NCI-H146 (cell line): ENCODE measurements around the gene HNRNPM.

Experiments used
- DNase-seq: peaks from one replicate; lab custom pipeline; 2025; lab: John Stamatoyannopoulos, UW

Gene HNRNPM

DNA sequence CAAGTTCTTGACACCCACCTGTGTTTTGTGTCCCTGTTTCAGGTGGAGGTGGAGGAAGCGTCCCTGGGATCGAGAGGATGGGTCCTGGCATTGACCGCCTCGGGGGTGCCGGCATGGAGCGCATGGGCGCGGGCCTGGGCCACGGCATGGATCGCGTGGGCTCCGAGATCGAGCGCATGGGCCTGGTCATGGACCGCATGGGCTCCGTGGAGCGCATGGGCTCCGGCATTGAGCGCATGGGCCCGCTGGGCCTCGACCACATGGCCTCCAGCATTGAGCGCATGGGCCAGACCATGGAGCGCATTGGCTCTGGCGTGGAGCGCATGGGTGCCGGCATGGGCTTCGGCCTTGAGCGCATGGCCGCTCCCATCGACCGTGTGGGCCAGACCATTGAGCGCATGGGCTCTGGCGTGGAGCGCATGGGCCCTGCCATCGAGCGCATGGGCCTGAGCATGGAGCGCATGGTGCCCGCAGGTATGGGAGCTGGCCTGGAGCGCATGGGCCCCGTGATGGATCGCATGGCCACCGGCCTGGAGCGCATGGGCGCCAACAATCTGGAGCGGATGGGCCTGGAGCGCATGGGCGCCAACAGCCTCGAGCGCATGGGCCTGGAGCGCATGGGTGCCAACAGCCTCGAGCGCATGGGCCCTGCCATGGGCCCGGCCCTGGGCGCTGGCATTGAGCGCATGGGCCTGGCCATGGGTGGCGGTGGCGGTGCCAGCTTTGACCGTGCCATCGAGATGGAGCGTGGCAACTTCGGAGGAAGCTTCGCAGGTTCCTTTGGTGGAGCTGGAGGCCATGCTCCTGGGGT lies 41.0 kb downstream of the HNRNPM start:
- DNase-seq, result no peak

DNA sequence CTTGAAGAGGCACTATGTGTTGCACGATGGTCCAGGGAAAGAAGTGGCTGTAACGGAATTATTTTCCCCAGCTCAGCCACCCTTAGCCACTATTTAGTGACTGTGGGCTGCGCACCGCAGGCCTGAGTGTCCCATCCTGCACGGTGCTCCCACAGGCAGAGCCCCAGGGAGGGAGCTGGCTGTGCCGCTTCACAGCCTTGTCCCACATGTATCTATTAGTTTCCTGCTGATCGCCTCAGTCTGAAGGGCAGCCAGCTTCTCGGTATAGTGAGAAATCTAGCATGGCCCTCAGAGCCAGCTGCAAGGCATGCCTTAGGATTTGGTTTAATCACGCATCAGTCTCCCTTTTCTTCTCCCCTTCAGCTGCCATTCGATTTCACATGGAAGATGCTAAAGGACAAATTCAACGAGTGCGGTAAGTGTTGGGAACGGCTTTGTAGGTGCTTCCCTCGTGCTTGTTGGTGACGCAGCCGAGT lies 41.9 kb downstream of the HNRNPM start:
- DNase-seq, result no peak

DNA sequence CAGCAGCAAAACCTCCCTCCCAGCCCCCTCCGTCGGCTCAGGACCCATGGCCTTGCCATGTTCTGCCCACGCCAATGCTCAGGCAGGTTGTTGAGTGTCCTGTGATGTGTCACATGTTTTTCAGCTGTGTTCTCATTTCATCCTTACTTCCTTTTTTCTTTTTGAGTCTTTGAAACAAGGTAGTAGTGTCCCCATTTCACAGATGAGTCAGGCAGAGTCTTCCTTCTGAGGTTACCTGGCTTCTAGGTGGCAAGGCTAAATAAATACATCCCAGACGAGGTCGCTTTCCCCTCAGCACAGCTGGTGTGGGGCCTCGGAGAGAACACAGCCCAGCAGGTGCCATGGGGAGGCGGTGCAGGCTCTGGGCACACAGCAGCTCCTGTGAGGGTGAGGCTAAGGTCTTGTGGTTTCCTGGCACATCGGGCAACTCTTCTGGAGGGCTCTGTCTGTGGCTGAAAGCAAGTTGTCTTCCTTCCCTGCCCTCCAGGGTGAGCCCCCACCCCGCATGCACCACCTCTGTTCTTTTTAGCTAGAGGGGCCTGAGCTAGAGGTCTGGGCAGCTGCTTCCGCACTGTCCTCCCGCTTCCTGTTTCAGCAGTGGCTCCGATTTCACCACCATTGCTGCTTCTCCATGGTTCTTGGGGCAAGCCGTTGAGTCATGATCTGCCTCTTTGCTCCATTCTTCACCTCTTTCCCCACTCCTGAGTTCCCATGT lies 42.5 kb downstream of the HNRNPM start:
- DNase-seq, result no peak

DNA sequence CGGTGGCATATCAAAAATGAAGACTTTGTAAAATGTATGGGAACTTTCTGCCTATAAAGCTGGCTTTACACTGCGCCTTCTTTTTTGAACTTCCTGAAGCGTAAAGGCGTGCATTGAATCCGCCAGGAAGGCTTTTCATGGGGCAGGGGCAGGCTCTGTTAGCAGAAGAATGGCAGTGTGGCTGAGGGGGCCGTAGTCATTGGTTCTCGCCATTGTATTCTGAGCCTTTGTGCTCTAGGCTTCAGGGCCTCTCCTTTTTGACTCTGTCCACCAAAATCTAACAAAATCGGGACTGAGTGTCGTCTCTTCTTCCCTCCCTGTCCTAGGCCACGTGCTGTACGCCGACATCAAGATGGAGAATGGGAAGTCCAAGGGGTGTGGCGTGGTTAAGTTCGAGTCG lies 43.6 kb downstream of the HNRNPM start:
- DNase-seq, result no peak

DNA sequence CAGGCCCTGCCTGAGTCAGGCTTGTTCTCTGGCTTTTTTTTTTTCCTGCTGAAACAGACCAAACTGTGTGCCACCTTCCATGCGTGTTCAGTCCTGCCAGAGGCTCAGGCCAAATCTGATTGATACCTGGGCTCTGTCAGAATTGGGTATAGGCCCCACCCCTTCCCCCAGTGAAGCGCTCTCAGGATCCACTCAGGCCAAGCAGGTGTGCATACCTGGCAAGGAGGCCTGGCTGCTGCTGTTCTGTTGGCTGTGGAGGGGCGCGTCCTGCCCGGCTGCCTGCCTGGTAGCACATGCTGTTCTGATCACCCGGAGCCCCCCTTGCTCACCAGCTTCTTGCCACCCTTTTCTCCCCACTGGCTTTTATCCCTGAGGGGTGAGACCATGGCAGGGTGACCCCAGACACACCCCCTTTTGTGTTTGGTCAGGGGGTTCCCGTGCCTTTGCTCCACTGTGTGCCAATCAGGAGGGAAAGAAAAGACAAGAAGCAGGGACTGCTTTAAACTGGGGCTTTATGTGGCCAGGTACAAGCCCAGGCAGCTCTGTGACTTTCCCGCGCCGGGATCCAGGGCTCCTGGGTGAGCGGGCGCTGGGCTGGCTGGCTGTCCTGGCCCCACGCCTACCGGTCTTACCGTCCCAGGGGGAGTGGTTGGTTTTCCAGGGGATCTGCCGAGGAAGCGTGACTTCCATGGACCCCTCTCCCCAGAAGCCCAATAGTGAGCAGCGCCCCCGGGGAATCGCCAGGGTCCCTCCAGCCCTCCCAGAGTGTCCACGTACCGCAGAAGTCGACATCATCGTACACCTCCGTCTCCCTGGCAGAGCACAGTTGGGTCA lies 45.0 kb downstream of the HNRNPM start:
- no peak for DNase-seq

DNA sequence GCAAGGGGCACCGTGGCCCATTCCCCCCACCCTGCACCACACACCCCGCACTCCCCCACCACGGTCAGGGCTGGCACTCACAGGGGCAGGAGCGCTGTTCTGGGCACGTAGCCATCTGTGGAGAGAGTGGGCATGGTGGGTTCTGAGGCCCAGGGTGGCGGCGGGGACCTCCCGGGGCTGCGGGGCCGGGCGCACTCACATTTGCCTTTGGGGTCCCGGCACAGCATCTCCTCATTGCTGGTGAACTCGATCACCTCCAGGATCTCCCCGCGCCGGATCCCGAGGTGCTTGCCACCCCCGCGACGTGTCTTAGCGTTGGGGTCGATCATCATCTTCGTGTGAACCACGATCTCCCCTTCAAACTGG lies 45.6 kb downstream of the HNRNPM start:
- DNase-seq, result no peak

DNA sequence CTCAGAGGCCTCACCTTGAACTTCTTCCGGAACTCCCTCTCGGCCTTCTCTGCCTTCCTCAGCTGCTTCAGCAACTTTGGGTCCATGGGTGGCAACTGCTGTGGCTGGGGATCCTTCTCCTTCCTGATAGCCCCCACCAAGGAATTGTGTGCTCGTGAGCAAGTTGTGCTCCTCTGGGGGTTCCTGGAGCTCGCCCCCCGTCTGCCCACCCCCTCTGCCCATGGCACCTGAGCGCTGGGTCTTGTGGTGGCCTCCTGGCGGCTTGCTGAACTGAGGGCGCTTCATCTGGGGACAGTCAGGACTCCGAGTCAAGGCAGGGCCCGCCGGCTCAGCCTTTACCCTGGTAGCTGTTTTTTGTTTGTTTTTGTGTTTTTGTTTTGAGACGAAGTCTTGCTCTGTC lies 46.1 kb downstream of the HNRNPM start:
- no peak for DNase-seq

DNA sequence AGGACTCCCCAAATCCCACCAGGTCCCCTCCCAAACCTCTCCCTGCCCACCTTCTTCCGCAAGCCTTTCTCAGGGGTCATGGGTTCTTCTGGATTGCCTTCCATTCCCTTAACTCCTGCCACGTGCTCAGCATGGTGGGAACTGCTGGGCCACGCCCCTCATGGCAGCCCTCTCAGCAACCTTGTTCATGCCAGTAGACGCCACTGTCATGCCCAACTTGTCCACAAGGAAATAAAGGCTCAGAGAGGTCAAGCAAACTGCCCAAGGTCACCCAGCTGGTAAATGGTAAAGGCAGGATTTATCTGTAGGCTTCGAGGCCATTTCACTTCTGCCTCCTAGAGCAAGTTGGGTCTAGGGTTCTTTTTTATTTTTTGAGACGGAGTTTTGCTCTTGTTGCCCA lies 46.8 kb downstream of the HNRNPM start:
- no peak for DNase-seq

DNA sequence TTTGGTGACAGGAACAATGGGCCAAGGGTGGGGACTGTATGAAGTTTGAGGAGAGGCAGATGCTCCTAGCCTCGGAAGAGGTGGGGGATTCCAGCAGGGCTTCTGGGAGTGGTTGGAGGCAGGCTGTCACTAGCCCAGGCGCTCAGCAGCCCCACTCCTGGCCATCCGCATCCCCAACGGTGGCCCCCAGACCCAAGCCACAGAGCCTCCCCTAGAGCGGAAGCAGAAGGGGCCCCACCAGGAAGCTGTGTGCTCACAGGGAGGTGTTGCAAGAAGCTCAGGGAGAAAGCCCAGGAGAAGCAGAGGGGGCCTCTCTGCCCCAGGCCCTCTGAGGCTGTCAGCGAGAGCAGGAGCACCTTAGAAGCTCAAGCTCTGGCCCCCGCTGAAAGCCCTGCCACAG lies 49.4 kb downstream of the HNRNPM start:
- DNase-seq, result no peak

DNA sequence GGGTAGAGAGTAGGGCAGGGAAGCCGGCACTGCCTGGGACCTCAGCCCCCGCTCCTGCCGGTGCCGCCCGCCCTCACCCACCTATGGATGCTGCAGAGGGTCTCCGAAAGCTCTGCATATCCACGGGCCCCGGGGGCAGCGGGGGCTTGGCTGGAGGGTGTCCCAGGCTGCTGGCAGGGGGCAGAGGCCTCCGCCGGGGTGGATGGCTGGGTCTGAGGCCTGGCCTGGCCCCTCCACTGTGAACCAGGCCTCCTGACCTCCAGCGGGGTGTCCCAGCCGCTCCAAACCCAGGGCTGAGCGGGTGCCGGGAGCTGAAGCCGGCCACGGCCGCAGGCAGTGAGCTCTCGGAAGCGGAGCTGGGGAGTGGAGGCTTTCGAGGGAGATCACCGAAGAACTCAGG lies 53.5 kb downstream of the HNRNPM start:
- DNase-seq, result no peak

DNA sequence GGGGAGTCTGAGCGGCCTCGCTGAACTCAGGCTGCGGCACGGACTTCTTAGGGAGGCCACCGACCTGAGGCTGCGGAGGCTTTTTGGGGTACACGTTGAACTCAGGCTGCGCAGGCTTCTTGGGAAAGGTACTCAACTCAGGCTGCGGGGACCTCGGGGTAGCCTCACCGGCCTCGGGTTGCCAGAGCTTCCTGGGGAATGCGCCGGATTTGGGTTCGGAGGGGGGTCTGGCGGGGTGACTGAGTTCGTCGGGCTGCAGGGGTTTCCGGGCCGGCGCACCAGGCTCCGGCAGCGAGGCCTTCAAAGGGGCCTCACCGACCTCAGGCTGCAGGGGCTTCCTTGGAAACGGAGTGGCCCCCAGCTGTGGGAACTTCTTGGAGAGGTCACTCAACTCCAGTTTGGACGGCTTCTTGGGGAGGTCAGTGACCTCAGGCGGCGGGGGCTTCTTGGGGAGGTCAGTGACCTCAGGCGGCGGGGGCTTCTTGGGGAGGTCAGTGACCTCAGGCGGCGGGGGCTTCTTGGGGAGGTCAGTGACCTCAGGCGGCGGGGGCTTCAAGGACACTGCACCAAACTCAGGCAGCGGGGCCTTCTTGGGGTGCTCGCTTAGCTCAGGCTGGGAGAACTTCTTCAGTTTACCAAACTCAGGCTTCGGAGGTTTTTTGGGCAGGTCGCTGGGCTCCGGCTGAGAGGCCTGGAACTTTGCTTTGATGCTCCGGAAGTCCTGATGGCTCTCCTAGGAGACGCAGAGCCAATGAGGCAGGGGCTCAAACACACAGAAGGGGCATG lies 54.5 kb downstream of the HNRNPM start:
- DNase-seq, result no peak

DNA sequence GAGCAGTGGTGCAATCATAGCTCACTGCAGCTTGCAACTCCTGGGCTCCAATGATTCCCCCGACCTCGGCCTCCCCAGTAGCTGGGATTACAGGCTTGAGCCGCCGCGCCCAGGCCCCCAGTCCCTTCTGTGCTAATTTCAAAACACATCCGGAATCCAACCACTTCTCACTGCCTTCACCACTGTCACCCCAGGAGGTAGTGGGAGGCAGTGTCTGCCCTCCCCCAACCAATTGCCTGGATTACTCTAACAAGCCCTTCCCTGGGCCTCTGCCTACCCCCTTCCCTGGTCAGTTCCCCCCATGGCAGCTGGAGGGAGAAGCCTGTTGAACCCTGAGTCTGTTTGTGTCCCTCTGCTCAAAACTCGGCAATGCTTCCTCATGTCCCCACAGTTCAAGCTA lies 55.4 kb downstream of the HNRNPM start:
- no peak for DNase-seq

DNA sequence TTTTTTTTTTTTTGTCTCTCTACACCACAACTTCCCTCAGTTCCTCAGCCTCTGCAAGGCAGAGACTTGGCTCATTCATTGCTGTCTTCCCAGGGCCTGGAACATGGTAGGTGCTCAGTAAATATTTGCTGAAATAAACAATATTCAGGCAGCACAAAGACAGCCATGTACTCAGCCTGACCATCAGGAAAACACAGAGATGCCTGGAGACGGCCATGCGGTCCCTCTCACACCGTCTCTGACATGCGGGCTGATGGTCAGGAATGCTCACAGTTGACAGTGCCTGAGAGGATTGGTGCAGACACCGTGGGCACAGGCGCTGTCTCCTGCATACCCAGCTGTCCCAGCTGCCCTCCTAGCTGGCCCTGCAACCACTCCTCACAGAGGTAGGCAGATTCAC lies 56.7 kb downstream of the HNRNPM start:
- no peak for DNase-seq

DNA sequence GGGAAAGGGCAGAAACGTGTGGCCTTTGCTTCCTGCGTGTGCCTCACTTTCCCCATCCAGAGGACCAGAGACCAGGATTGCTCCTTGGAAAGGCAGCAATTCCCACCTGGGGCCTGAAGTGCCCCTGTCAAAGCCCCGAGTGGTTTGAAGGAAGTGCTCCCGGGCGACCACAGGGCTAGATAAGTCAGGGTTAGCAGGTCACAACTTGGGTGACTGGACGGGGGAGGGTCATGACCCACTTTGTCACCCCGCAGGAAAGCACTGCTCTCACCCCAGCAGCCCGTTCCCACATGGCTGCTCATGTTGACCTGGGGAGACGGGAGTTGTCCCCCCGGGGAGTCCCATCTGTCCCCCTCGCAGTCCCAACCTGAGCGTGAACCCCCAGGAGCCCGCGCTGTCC lies 57.2 kb downstream of the HNRNPM start:
- no peak for DNase-seq

DNA sequence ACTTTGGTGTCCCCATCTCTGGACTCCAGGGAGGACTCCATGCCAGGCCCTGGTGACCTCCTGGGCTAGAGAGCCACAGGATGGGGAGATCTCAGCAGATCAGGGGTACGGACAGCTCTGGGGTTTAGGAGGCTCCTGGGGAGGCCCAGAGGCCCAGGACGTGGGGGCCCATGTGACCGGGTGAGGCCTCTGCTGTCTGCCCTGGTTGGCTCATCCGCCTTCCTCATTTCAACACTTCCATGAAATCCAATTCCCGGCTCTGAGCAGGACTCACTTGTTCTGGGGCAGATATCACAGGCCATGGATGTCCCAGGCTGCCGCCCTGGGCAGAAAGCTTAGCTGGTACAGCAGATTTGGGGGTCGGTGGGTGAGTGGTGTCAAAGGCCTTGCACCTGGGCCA lies 58.7 kb downstream of the HNRNPM start:
- no peak for DNase-seq

DNA sequence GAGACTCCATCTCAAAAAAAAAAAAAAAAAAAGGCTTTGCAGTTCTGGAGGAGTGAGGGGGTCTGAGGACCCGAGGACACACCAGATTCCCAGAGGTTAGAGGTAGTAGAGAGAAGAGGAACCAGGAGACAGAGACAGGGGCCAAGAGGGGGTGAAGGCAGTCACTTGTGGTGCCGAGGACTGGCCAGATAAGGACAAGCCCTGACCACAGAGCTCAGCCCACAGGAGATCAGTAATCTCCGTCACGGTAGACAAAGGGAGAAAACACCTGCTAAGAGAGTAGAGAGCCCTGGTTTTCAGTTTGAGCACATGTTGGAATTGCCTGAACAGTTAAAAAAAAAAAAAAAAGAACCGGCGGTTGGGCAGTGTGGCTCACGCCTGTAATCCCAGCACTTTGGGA lies 59.4 kb downstream of the HNRNPM start:
- DNase-seq, result no peak

DNA sequence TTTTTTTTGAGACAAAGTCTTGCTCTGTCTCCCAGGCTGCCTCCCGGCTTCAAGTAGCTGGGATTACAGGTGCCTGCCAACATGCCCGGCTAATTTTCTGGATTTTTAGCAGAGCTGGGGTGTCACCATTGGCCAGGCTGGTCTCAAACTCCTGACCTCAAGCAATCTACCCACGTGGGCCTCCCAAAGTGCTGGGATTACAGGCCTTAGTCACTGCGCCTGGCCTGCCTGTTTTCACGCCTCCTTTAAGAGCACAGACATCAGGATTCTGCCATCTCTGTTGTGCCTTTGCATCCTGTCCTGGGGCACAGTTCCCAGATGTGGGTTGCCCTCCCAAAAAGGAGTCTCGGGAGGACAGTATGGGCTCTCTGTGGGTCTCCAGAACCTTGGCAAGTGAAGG lies 60.1 kb downstream of the HNRNPM start:
- no peak for DNase-seq

DNA sequence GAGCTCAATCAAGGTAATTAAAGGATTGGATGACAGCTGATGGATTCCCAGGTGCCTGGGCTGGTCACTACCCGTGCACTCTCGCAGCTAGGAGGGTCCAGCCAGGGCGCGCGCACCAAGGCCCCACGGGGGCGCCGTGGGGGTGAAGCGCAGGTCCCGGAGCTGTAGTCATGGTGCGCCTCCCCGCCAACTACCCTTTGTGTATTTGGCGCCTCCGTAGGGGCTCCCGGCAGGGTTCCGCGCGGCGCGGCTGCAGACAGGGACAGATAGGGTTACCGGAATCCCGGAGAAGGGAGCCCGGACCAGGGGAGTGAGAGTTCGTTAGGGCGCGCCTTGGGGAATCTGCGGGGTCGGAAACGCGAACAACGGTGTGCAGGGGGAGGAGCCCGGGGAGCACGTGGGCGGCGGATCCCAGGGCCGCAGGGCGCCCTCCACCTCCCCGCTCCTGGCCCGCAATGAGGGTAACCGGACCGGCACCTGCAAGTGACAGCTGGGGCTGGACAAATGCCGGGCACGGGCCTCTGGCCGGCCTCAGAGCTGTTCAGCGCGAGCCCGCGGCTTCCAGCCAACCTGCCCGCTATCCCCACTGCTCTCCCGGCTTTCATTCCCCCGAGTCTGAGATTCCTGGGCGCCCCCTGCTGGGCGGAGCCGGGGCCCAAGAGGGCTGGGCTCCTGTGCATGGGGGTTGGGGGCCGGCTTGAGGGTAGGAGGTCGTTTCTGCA lies 61.1 kb downstream of the HNRNPM start:
- DNase-seq, result peak; percentile 73

DNA sequence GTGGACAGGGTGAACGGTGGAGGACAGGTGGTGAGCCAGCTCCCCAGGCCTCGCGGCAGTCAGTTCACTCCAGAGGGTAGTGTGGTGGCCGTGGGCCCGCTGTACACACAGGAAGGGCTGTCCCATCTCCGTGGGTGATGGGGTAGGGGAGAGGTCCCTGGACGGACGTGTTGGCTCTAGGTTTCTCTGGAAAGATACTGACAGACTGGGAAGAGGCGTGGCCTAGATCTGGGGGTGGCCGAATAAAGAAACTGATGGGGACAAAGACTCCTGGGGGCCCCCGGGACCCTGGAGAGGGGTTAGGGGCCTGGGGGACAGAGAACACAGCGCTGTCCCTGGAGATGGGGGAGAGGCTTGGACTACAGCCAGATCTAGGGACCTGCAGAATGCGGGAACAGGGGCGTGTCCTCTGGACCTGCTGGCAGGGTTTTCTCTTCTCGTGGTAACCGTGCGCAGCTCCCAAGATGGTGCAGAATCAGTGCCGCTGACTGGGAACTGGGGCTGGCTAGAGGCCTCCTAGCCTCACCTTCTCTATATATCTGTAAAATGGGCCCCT lies 61.7 kb downstream of the HNRNPM start:
- peak; percentile 28 for DNase-seq

DNA sequence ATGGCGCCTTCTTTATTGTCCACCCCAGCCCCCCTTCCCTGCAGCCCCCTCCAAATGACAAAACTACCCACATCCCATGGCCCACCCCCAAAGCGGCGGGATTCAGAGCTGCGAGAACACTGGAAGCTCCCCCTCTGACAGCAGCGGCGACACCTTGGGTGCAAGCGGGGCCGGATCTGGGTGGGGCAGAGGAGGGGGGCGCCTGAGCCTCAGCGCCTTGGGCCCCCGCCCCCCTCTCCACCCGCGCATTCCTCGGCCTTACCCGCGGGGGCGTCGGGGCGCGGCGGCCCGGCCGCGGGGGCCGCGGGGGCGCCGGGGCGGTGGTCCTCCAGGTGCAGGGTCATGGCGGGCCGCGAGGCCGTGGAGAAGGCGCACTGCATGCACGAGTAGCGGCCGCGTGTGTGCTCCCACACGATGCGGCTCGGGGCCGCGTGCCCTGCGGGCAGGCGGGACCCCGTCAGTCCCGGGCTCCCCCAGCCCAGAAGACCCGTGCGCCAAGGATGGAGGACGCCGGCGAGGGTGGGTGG lies 65.9 kb downstream of the HNRNPM start:
- no peak for DNase-seq
